ENCODE measurements around the gene PEAK1.

GRCh38 chr15:77402740-77403379 lies 17.0 kb downstream of the PEAK1 start:
- TF ChIP-seq CTCF (IDR thresholded peaks at IDR 0.05) (no peak), POLR2A (IDR thresholded peaks at IDR 0.05) (no peak)
